HG03558 (cell line): ENCODE results near the gene ACTL7B.
"Not testable (repeated sequence)": the region's sequence is repeated elsewhere in the genome, so short reads cannot be mapped to it uniquely, and the experiment has no call there.

Experiments
- ATAC-seq: cut with Tn5 transposase; IDR thresholded peaks from one replicate; pipeline ENCODE4 v1.9.1; 2021; ENCODE audit warnings: moderate number of reproducible peaks; ENCODE audit not compliant: unreplicated experiment; ENCODE audit errors: extremely low read depth

The ACTL7B gene, protein sequence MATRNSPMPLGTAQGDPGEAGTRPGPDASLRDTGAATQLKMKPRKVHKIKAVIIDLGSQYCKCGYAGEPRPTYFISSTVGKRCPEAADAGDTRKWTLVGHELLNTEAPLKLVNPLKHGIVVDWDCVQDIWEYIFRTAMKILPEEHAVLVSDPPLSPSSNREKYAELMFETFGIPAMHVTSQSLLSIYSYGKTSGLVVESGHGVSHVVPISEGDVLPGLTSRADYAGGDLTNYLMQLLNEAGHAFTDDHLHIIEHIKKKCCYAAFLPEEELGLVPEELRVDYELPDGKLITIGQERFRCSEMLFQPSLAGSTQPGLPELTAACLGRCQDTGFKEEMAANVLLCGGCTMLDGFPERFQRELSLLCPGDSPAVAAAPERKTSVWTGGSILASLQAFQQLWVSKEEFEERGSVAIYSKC

DNA sequence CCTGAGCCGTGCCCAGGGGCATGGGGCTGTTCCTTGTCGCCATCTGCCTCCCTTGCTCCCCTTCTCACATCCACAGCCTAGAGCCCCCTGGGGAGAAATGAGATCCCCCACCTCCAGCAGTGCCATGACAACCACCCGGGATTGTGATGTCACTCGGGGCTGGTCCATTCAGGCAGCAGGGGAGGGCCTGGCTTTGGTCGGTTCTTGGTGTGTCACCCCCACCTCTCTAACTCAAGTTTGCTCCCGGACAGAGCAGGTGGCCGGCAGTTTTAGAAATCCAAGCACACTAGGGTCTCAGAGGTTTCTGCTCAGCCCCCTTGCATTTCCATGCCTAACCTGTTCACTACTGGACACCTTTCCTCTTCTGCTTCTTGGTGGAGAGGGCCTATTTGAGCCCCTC is at the start of gene ACTL7B:
Gene ACTL7B (minus strand): TSS at position 99 of the 400 bp plus-strand sequence. CDS start 56 bp downstream, at position 43.
- no peak for ATAC-seq

DNA sequence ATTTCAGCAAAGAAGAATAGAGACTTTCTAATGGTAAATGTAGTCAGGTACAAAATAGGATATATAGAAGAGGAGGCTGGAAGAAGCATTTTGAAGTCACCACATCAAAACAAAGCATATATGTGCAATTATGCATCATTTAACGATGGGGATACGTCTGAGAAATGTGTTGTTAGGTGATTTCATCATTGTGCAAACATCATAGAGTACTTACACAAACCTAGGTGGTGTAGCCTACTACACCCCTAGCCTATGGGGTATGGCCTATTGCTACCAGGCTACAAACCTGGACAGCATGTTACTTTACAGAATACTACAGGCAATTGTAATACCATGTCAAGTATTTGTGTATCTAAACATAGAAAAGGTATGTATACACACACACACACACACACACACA is 49.7 kb upstream of the ACTL7B start:
- no peak for ATAC-seq

DNA sequence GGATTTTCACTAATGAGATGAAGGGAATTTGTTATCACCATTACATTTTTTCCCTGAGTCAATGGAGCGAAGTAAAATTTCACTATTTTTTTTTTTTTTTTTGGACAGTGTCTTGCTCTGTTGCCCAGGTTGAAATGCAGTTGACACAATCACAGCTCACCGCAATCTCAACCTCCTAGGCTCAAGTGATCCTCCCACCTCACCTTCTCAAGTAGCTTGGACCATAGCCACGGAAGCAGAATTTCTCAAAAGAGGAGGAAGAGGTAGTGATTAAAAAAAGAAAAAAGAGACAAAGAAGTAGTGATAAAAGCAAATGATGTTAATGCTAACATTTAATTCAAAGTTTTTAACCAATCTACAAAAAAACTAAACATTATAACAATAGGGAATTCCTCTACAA is 48.4 kb upstream of the ACTL7B start:
- no peak for ATAC-seq

DNA sequence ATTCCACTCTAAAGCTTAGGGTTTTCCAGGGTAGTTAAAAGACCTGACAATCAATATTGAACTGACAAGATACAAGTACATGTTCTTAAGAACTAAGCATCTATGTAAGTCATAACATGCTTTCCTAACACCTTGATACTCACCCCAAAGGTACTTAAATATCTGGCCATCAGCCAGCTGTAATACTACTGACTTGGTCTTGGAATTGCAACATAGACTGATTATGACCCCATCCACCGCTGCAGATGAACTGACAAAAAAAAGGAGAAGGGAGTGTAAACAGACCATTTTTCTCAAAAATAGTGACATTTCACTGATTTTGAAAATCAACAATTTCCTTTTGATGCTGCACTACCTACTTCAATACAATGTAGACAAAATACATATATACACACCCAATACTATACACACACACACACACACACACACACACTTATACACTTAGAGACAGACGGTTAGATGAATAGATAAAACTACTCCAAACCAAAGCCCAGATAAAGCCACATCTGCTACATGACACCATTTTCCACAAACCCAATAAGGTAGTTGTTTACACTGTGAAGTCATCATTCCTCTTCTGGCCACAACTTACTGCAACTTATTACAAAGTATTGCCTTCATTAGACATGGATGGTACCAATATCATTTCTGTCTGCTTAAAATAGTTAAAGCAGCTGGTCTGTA is 47.8 kb upstream of the ACTL7B start:
- no peak for ATAC-seq

DNA sequence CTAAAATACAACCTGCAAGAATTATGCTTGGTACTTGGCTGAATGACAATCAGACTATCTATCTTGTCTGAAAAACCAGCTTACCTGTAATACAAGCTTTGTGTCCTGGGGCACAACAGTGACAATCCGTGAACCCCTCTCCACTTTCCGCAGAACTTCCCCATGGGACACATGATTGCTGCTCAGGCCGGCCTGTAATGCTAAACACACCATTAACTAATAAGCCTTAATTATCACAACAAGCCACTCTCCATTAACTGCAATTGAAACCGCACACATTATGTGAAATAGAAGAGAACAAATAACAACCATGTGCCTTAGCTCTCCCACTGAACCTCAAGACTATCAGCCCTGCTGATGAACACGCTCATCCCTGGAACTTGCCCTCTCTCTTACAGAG is 44.4 kb upstream of the ACTL7B start:
- no peak for ATAC-seq

DNA sequence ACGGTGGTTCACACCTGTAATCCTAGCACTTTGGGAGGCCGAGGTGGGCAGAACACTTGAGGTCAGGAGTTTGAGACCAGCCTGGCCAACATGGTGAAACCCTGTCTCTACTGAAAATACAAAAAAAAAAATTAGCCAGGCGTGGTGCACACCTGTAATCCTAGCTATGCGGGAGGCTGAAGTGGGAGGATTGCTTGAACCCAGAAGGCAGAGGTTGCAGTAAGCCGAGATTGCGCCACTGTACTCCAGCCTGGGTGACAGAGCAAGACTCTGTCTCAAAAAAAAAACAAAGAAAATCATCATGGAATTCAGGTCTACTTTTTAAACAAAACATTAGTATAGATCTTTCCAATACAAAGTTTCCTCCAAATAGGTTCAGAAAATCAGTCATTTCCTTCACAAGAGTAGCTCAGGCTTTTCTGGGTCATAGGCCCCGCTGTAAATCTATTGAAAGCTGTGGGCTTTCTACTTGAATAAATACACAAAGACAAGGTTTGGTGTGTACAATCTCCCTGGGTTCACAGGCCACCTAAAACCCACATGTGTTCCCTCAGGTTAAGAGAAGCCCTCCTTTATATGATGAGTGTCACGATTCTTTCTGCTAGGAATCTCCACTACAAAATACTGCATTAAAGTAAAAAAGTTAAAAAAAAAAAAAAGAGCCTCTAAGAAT is 43.4 kb upstream of the ACTL7B start:
- ATAC-seq, result not testable (repeated sequence)

DNA sequence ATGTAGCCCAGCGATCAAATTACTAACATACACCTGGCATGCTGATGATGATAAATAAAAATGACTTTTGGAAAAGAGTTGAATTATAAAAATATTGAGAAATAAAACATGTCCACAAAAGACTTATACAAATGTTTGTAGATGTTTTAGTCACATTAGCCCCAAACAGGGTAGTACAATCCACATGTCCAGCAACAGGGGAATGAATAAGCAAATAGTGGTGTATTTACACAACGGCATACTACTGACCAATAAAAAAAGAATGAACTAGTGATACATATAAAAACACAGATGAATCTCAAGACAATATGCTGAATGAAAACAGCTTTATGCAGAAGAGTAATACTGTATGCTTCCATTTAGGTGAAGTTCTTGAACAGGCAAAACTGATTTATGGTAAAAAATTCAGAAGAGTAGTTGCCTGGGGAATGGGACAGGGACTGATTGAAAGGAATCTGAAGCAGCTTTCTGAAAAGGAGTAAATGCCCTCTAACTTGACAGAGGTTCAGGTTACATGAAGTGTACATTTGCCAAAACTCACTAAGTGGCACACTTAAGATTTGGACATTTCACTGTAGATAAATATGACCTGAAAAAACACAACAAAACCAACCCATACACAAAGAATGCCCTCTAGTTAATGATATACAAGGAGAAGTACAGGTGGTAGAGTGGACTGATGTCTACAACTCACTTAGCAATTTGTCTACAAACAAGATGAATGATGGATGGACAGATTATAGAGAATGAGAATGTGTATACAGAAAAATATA is 41.7 kb upstream of the ACTL7B start:
- ATAC-seq, result no peak

DNA sequence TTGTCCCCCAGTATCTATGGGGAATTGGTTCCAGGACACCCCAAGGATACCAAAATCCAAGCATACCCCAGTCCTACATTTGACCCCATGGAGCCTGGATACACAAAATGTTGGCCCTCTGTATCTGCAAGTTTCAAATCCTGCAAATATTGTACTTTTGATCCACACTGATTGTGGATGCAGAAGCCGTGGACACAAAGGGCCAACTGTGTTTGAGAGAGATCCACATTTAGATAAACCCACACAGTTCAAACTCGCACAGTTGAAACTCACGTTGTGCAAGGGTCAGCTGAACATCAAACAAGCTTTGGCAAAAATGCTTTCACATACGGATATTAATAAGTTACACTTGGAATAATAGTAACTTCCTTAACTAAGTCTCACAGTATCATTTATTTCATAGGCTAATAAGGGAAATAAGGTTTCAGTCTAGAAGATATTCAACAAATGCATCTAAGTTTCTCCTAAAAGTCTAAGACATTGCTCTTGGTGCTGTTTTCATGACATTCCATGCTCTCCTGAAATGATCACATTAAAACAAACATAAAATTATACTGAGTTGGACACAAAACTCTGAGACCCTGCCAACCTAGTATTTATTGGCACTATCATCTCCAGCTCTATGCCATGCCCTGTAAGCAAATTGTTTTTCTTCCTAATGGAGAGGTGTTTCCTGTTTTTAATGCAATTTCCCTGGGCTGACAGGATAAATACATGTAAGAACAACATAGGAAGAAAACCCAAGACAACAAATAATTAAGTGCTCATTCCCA is 38.6 kb upstream of the ACTL7B start:
- no peak for ATAC-seq

DNA sequence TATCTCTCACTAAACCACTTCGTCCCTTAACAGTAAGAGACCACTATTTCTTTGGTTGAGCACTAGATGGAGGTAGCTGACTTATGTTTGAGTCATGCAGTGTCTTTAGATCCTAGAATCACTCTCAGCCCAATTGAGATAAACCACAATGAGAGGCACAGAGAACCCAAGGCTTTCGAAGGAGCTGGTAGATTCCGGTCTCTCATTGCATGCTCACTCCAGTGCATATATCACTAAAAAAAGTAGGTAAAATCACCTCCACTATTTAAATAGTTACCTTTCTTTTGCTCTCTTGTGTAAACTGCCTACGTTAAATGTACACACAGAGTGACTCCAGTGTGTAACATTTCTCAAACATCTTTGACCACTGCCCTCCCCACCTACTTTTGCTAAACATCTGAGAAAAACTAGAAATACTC is 33.9 kb upstream of the ACTL7B start:
- no peak for ATAC-seq

DNA sequence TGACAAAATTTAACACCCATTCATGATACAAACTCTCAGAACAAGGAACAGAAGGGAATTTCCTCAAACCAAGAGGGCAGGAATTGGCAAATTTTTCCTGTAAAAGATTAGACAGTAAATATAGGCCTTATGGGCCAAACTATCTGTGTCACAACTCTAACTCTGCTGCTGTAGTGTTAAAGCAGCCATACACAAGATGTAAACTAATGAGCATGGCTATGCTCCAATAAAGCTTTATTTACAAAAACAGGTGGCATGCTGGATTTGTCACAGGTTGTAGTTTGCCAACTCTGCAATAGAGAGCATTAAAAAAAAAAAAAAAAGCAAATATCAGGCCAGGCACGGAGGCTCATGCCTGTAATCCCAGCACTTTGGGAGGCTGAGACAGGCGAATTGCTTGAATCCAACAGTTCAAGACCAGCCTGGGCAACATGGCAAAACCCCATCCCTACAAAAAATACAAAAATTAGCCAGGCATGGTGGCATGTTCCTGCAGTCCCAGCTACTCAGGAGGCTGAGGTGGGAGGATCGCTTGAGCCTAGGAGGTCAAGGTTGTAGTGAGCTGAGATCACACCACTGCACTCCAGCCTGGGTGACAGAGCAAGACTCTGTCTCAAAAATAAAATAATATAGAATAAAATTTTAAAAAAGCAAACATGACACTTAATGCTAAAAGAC is 30.9 kb upstream of the ACTL7B start:
- ATAC-seq, result not testable (repeated sequence)

DNA sequence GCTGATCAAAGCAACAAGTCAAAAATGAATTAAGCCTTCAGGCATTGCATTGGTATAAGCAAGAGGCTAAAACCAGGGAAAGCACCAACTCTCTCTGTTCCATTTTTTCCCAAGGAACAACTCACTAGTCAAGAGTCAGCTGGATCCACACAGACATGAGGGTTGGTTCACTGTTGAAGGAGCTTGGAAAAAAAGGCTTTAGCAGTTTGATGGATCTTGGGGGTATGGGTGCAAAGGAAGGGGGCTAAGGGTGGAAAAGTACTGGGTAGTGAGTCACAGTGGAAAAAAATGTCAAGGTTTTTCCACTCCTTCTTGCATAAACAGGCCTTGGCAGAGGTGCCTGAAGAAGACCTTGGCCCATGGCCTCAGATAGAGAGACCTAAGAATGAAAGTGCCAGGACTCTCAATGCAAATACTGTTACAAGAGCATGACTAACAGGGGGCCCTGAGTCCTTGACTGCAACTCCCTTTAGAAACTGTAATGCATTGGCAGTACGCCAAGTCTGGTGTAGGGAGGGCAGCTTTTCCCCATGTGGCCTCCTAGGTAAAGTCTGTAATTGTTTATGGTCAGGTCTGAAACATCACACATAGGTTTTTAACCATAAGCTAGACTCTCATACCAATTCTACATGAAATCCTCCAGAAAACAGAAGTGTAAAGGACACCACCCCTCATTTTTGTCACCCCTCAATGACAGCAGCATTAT is 30.0 kb upstream of the ACTL7B start:
- ATAC-seq, result peak; percentile 93

DNA sequence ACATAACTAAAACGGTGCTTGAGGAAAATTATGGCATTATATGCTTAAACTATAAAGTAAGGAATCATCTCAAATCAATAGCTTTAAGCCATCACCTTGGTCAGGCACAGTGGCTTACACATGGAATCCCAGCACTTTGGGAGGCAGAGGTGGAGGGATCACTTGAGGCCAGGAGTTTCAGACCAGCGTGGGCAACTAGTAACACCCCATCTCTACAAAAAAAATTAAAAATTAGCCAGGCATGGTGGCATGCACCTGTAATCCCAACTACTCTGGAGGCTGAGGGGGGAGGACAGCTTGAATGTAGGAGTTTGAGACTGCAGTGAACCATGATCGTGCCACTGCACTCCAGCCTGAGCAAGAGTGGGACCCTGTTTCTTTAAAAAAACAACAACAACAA is 28.9 kb upstream of the ACTL7B start:
- ATAC-seq, result no peak

DNA sequence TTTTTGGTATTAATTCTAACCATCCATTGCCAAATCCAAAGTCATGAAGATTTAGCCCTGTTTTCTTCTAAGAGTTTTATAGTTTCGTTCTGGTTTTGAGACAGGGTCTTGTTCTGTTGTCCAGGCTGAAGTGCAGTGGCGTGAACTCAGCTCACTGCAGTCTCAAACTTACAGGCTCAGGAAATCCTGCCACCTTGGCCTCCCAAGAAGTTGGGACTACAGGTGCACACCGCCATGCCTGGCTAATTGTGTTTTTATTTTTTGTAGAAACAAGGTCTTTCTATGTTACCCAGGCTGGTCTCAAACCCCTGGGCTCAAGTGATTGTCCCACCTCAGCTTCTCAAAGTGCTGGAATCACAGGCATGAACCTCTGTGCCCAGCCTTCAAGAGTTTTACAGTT is 27.3 kb upstream of the ACTL7B start:
- ATAC-seq, result no peak

DNA sequence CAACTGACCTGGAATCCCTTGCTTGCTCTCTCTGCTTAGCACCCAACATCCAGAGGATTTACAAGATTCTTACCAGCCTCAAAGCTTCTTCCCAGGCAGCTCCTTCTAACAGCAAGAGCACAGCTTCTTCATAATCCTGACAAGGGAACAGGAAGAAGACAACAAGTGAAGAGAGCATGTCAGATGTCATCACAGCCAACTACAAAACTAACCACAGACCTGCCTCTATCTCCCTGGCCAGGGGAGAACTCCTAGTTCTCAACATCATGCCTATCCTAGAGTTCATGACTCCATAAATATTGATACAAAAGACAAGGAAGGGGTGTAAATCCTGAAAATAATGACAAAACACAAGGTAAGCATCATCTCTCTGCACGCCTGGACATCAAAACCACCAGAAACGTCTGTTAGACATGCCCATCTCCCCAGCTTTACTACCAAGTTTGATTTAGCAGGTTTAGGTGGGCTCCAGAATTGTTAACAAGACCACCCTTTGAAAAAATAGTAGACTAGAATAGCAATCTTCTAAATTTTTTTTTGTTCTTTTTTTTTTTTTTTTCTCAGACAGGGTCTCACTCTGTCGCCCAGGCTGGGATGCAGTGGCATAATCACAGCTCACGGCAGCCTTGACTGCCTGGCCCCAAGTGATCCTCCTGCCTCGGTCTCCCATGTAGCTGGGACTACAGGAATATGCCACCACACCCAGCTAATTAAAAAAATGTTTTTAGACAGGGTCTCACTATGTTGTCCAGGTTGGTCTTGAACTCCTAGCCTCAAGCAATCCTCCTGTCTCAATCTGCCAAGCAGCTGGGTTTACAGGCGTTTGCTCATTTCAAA is 26.5 kb upstream of the ACTL7B start:
- ATAC-seq, result no peak

DNA sequence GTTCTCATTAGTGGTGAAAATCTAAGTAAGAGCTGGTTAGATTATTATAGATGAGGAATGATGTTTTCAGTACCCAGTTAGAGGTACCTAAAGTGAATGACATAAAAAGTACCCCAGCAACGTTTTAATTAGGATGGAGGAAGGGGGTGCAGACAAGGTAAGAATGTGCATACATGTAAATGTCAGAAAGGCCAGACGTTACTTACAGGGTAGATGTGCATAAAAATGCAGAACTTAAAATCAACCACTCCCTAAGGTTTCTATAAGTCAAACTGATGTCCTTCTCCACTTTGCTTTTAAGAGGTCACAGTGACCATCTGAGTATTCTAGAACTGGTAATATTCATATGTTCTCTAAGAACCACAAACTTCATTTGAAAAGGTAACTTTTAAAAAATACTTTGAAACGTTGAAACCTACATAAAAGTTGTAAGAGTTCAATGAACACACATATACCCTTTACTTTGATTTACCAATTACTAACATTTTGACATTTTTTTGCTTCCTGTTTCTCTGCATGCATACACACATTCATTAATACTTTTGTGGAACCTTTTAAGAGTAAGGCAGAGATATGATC is 25.0 kb upstream of the ACTL7B start:
- ATAC-seq, result no peak

DNA sequence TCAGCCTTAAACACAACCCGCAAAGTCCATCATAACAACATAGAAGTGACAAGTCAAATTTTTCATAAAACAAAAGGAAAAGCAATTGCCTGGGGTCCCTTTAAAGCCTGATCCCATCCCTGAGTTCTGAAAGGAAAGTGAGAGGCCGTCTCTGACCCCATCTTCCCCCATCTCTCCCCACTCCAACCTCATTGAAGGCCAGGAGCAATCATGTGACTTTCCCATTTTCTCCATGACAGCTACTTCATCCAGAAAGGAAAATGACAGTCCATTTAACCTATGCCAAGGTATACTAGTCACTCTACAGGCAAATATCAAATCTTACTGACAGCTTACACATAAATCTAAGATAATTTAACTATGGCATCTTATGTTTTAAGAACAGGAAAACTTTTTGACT is 21.7 kb upstream of the ACTL7B start:
- no peak for ATAC-seq

DNA sequence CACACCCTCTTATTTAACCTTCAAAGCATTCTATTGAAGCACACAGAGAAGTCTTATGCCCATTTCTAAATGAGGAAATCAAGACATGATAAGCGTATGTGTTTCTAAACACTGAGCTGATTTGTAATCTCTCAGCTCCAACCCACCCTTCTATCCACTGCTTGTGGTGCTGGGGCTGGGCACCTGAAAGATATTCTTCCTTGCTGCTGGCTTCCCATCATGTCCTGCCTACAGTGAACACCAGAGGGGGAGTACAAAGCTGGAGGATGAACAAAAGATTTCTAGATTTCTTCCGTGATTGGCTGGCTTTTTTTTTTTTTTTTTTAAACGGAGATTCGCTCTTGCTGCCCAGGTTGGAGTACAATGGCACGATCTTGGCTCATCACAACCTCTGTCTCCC is 20.6 kb upstream of the ACTL7B start:
- ATAC-seq, result no peak
